Superior temporal gyrus (tissue), 1 donor: ENCODE results near the gene AKAP13.
"Not testable (repeated sequence)": the region's sequence is repeated elsewhere in the genome, so short reads cannot be mapped to it uniquely, and the experiment has no call there.

Experiments
- DNase-seq: peaks from one replicate; pipeline ENCODE4 v3.0.0-alpha.2; 2016; ENCODE audit errors: extremely low spot score

Gene AKAP13

GRCh38 chr15:85349062-85349461, 31.3 kb upstream of the AKAP13 start:
- not testable (repeated sequence) for DNase-seq

DNA sequence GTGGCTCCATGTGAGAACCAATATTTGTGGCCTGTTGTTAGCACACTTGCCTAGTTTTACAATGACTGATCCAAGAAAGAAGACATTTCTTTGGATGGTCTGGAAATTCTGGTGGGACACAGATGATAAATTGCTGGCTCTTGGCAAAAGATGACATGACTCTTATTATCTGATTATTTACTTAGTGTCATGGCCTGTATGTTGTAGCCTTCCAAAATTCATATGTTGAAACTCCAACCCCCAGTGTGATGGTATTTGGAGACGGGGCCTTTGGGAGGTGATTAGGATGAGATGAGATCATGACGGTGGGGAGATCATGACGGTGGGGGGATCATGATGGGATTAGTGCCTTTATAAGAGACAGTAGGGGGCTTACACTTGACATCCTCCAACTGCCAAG, 30.0 kb upstream of the AKAP13 start:
- DNase-seq: no peak

- not testable (repeated sequence) for DNase-seq
These were observed 28.9 kb upstream of the AKAP13 start for GRCh38 chr15:85351501-85351900.

GRCh38 chr15:85351965-85352364, 28.4 kb upstream of the AKAP13 start:
- DNase-seq: no peak

DNA sequence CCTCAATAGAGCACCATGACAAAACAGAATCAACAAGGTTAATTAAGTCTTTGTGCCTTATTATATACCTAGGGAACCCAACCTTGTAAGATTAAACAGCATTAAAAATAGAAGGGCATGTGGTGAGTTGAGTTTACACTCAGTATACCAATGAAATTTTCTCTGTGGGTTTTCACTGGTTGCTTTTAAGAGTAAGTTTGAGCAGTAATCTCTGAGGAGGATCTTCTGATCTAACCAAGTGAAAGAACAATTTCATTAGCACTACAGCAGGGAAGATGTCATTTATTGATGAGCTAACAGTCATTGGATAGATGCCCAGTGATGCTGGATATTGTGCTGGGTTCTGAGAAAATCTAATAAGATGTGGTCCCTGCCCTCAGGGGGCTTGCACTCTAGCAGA, 26.9 kb upstream of the AKAP13 start:
- DNase-seq: no peak

DNA sequence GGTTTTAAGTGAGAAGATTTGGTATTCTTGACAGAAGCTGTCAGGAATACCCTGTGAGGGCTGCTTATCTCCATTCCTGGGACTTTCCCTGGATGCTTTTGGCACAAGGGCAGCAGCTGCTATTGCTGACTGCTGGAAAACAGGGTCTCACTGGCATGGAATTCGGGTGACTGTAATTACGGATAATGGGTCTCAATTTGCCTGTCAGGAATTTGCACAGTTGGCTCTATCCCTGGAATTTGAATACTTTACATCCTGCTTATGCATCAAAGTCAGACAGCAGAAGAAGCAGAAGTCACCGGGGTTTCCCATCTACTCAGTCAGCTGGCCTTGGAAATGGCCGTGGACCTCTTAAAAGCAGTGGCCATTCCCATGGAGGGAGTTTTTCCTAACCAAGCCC, 25.9 kb upstream of the AKAP13 start:
- no peak for DNase-seq

DNA sequence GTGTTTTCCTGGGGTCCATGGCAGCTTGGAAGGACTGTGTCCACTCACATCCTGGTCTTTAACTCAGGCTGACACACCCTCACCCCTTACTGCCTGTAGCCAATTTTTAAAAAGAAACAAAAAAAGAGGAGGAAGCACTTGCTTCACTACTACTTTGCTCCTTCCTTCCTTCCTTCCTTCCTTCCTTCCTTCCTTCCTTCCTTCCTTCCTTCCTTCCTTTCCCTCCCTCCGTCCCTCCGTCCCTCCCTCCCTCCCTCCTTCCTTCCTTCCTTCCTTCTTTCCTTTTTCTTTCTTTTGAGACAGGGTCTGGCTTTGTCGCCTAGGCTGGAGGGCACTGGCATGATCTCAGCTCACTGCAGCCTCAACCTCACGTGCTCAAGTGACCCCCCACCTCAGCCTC, 25.5 kb upstream of the AKAP13 start:
- no peak for DNase-seq

GRCh38 chr15:85356276-85356675, 24.1 kb upstream of the AKAP13 start:
- no peak for DNase-seq

DNA sequence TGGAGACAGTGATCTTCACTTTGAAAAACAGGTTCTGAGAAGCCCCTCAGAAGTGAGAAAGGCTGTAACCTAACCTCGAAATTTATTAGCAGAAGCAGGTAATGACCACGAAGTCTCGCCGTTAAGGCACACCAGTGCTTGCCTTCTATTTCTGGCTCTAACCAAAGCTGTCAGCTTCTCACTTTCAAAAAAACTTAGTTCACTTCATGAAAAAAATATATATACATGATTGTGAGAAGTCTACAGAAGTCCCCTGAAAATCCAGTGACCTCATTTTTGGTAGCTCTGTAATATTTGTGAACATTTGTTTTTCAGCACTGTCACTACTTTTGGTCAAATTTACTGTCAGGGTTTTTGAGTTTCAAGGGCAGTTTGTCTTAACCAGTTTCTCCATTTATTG, 19.1 kb upstream of the AKAP13 start:
- DNase-seq: no peak

DNA sequence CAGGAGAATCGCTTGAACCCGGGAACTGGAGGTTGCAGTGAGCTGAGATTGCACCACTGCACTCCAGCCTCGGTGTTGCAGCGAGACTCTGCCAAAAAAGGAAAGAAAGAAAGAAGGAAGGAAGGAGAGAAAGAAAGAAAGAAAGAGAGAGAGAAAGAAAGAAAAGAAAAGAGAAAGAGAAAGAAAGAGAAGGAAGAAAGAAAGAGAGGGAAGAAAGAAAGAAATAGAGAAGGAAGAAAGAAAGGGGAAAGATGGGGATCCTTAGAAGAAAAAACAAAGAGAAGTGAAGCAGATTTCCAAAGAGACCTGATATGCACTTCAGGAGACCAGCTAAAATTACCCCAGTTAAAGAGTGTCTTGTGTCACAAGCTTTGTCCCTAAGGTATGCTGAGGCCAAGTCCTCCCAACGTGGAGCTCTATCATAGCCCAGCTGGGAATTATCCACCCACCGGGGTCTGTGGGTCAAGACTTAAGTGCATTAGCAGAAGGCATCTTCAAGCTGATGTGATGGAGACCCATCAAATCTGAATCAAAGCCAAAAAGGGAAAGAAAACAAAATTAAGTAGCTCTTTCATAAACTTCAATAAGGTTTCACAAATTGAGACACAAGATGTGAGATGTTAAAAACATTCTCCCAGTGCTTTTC, 17.8 kb upstream of the AKAP13 start:
- DNase-seq: no peak

- DNase-seq: no peak
These were observed 14.4 kb upstream of the AKAP13 start for GRCh38 chr15:85365980-85366379.

GRCh38 chr15:85367741-85368140, 12.7 kb upstream of the AKAP13 start:
- no peak for DNase-seq

DNA sequence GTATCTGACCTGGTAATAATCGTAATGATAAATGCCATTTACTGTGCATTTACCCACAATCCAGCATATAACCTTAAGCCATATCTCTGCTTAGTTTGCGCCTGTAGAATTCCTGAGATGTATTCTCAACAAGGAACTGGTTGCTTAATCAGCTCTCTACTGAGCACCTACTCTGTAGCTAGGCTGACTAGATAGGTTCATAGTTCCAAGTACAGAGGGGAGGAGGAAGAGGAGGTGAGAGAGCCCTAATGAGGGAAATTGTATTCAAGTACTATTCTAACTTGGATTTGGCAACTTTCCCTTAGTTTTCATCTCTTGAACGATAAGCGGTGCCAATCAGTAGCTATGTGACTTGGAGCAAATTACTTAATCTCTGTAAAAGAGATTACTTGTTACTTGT, 5.6 kb upstream of the AKAP13 start:
- DNase-seq: no peak

- DNase-seq: no peak
These were observed 3.1 kb upstream of the AKAP13 start for GRCh38 chr15:85377269-85377668.

DNA sequence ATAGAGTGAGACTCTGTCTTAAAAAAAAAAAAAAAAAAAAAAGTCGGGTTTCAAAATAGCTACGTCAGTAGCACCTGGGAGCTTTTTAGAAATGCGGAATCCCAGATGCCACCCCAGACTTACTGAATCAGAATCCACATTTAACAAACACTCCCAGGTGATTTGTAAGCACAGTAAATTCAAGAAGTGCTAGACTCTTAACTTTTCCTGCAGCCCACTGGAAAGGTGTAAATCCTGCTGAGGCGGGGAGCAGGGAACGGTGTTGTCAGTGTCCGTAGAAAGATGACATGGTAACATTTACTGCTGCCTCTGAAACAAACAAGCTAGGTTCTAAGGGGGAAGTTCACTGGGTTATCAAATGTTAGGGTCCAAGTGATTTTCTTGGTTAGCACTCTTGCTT, 2.4 kb upstream of the AKAP13 start:
- DNase-seq: no peak

DNA sequence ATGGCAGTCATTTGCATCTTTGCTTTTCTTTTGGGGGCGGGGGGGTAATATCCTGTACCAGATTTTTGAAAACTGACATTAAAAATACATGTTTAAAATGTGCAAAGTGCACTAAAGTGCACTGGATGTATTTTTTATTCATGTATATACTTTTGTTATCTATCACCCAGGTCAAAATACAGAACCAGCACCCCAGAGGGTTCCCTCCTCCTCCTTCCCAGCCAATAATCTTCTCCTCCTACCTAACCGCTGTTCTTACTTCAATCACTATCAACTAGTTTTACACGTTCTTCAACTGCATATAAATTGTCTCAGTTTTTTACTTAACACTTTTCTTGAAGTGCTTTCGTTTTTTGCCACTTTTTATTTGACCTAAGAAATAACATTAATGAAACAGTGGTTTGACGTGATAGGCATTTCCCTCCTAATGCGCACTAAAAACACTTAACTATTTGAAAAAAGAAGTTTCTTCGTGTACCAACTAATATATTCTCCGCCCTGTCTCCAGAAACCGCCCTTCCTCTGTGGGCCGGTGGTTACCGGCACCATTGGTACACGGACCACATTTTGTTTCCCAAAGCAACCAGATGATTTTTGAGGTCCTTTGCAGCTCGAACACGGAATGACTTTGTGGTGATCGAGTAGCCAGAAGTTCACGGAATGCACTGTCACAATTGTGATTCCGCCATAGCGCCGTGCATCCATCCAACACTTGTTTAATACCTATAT, 836 bp upstream of the AKAP13 start:
- no peak for DNase-seq

- DNase-seq: no peak
These were observed 624 bp downstream of the AKAP13 start for GRCh38 chr15:85380812-85381642.

GRCh38 chr15:85381850-85382751, 1.7 kb downstream of the AKAP13 start:
- no peak for DNase-seq

GRCh38 chr15:85382942-85383341, 2.5 kb downstream of the AKAP13 start:
- DNase-seq: no peak

DNA sequence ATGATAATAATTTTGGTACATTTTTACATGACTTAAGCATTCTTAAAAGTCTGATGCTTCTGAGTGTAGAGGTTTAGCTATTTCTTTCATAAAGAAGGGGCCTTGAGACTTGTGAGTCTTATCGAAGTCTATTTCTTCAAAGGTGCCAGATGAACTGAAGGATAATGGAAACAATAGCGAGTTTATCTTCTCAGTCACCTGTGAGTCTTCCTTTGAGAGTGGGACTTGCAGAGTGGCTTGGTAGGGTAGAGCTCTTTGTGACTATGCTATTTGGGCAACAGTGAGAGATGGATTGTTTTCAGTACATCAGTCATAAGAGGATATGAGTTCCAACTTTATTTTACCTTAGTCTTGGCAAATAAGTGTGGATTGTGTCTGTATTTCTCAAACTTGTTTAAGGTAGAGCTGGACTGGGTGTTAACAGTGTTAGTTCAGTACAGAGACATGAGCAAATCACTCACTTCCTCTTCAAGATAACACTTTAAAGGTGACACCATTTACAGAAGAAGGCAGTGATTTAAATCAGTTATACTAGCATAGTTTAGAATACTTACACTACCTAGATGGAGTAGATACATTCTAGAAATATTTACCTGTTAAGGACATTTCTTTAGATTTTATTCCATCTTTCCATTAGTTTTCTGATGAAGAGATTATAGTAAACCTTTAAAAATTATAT, 3.2 kb downstream of the AKAP13 start:
- DNase-seq: no peak

GRCh38 chr15:85386261-85386660, 5.9 kb downstream of the AKAP13 start:
- DNase-seq: no peak
